HepG2 (cell line): Measurements from ENCODE around the gene CDK5RAP1. TPM values are rescaled to one million over a fixed set of nuclear protein-coding genes. Genes with fewer than 3 reads are reported as not detected.

ENCODE experiments used
- ATAC-seq: fragments of 200-7000 bp; cut with Tn5 transposase; 3 replicates; pipeline ENCODE4 v1.9.1; 2020; ENCODE audit warnings: mild to moderate bottlenecking, moderate library complexity
- BruUV-seq: library from RNA; stranded (reverse); fragments of 400-500 nt; replicated peaks from 2 replicates; lab custom pipeline; 2021; lab: Mats Ljungman, UMichigan
- CTCF ChIA-PET: fragments of 300-600 bp; formaldehyde crosslinking; extraction: SDS; loops from one replicate; lab custom pipeline; 2021; ENCODE audit warnings: low total read pairs, inconsistent platforms, low intra/inter-chr PET ratio; lab: Yijun Ruan, JAX
- POLR2A ChIA-PET: fragments of 350-600 bp; sonication (Branson Sonifier 250); formaldehyde crosslinking; loops from one replicate; lab custom pipeline; 2020; ENCODE audit warnings: antibody characterized with exemption, inconsistent platforms; lab: Yijun Ruan, JAX
- DNase-seq: peaks from one replicate; pipeline ENCODE4 v3.0.0-alpha.2; 2015; ENCODE audit warnings: low spot score
- FAIRE-seq: peaks from 3 replicates; lab custom pipeline; 2011; peaks lifted over from hg19 to GRCh38; lab: Jason Lieb, UNC
- H2AFZ ChIP-seq: one replicate; pipeline ENCODE4 v1.6.1; 2011; ENCODE audit warnings: low read length, inconsistent platforms
- H3K27ac ChIP-seq: fragments of 300-600 bp; 3 replicates; pipeline ENCODE4 v1.8.0; 2011; ENCODE audit warnings: mixed run types, mild to moderate bottlenecking, mixed read lengths, low read length, inconsistent platforms; ENCODE audit not compliant: insufficient read depth; ENCODE audit errors: extremely low read length
- H3K27me3 ChIP-seq, 2 experiments: fragments of 200-600 bp in 1 of 2; 2 replicates in 1 of 2; 3 replicates in 1 of 2; pipeline versions ENCODE4 v1.6.0 to v1.8.0; 2011; ENCODE audit warnings: low read length in 2 of 2, mild to moderate bottlenecking in 2 of 2, moderate library complexity in 2 of 2, inconsistent platforms in 1 of 2; ENCODE audit not compliant: insufficient read depth in 2 of 2, control insufficient read depth in 1 of 2
- H3K36me3 ChIP-seq, 2 experiments: fragments of 200-600 bp in 1 of 2; replicated peaks in 1 of 2; 2 replicates in 1 of 2; 3 replicates in 1 of 2; pipeline versions ENCODE4 v1.5.1 to v1.8.0; 2011; ENCODE audit warnings: low read length in 2 of 2, inconsistent platforms in 1 of 2; ENCODE audit not compliant: insufficient read depth in 2 of 2, control insufficient read depth in 1 of 2
- H3K4me1 ChIP-seq: 2 replicates; pipeline ENCODE4 v1.5.1; 2012; ENCODE audit warnings: low read length, inconsistent platforms; ENCODE audit not compliant: insufficient read depth
- H3K4me2 ChIP-seq: 2 replicates; pipeline ENCODE4 v1.6.0; 2011; ENCODE audit warnings: low read depth, low read length, inconsistent platforms
- H3K4me3 ChIP-seq, 3 experiments: fragments of 200-600 bp in 1 of 3; sonication (generic), shearing (Covaris generic) in 1 of 3; replicated peaks in 1 of 3; 2 replicates each; pipeline ENCODE4 v1.5.1; 2011 to 2016; ENCODE audit warnings: low read length in 3 of 3, inconsistent platforms in 2 of 3, low read depth in 2 of 3, mild to moderate bottlenecking in 2 of 3, control low read depth in 1 of 3, mixed read lengths in 1 of 3; ENCODE audit not compliant: insufficient read depth in 1 of 3
- H3K79me2 ChIP-seq: one replicate; pipeline ENCODE4 v1.6.1; 2011; ENCODE audit warnings: low read length, inconsistent platforms; ENCODE audit not compliant: insufficient read depth
- H3K9ac ChIP-seq: 2 replicates; pipeline ENCODE4 v1.6.0; 2011; ENCODE audit warnings: mild to moderate bottlenecking, low read depth, low read length, inconsistent platforms; ENCODE audit not compliant: insufficient read depth
- H3K9me3 ChIP-seq: 2 replicates; pipeline ENCODE4 v1.5.1; 2012; ENCODE audit warnings: mild to moderate bottlenecking, low read length
- H4K20me1 ChIP-seq: 2 replicates; pipeline ENCODE4 v1.6.0; 2011; ENCODE audit warnings: inconsistent platforms, mild to moderate bottlenecking, low read length, moderate library complexity; ENCODE audit not compliant: insufficient read depth
- BORCS8-MEF2B ChIP-seq: sonication (generic); formaldehyde crosslinking; IDR thresholded peaks from 2 replicates; pipeline ENCODE4 v1.8.0; 2022; ENCODE audit warnings: mild to moderate bottlenecking, missing genetic modification reagents
- CC2D1A ChIP-seq: sonication (generic); formaldehyde crosslinking; IDR thresholded peaks from 2 replicates; pipeline ENCODE4 v1.8.1; 2023; ENCODE audit warnings: mild to moderate bottlenecking, missing genetic modification reagents
- EED ChIP-seq: sonication (generic); formaldehyde crosslinking; IDR thresholded peaks from 2 replicates; pipeline ENCODE4 v1.5.0; 2020; ENCODE audit warnings: mild to moderate bottlenecking, missing genetic modification reagents
- HHEX ChIP-seq: IDR thresholded peaks from 2 replicates; pipeline ENCODE4 v1.6.1; 2016; ENCODE audit warnings: control low read depth
- HNRNPUL1 ChIP-seq: fragments of 200-400 bp; formaldehyde crosslinking; IDR thresholded peaks from 2 replicates; pipeline ENCODE4 v1.6.1; 2017; ENCODE audit warnings: low read depth, mild to moderate bottlenecking, low read length, moderate library complexity
- PHB2 ChIP-seq: fragments of 450-650 bp; IDR thresholded peaks from 2 replicates; pipeline ENCODE4 v1.6.1; 2018; ENCODE audit not compliant: partially characterized antibody
- TFDP2 ChIP-seq: sonication (generic); formaldehyde crosslinking; IDR thresholded peaks from 2 replicates; pipeline ENCODE4 v1.4.0; 2020; ENCODE audit warnings: missing genetic modification reagents
- THAP9 ChIP-seq: sonication (generic); formaldehyde crosslinking; IDR thresholded peaks from 2 replicates; pipeline ENCODE4; 2020; ENCODE audit warnings: missing genetic modification reagents, mild to moderate bottlenecking, borderline replicate concordance
- WGBS: methylation state at CpG from one replicate; pipeline ENCODE4 v1.1.6; 2017; ENCODE audit warnings: low lambda C conversion rate; 5-methylcytosine and 5-hydroxymethylcytosine counted together
- in situ Hi-C: cut with HindIII; loops from 2 replicates; pipeline ENCODE4 v1.10.0; 2017; ENCODE audit warnings: low pct_unique_long_range_greater_than_20kb; ENCODE audit not compliant: extremely low pct_ligation_motif_present
- intact Hi-C: fragments of 100-400 bp; cut with micrococcal nuclease; formaldehyde crosslinking; loops from one replicate; pipeline ENCODE4 v1.10.0; 2022; ENCODE audit not compliant: unreplicated experiment
- polyA plus RNA-seq, 8 experiments: library from polyadenylated mRNA; depleted of rRNA in 3 of 8; stranded (reverse) in 7 of 8; unstranded in 1 of 8; fragments of >200 nt; fragmentation: Illumina TruSeq in 4 of 8; extraction: Trizol in 4 of 8; gene quantifications; 2 replicates each; pipeline versions ENCODE4 v1.2.1 to v1.2.3, GENCODE V29; 2011 to 2016; ENCODE audit warnings: low read depth in 4 of 8, missing spikeins in 1 of 8, mixed read lengths in 1 of 8; ENCODE audit not compliant: insufficient read depth in 1 of 8
- total RNA-seq, 5 experiments: library from RNA; depleted of rRNA; stranded (reverse); fragments of >200 nt; fragmentation: Illumina TruSeq; extraction: Trizol; gene quantifications; 2 replicates each; pipeline ENCODE4 v1.2.3, GENCODE V29; 2016; ENCODE audit warnings: low read depth in 1 of 5
- TF ChIP-seq, protein P1 (sequence below): sonication (generic); formaldehyde crosslinking; IDR thresholded peaks from 2 replicates; pipeline ENCODE4 v1.4.0; 2020; ENCODE audit warnings: missing genetic modification reagents, borderline replicate concordance
- TF ChIP-seq, protein P2 (sequence below): sonication (generic); formaldehyde crosslinking; IDR thresholded peaks from 2 replicates; pipeline ENCODE4 v1.9.0; 2021; ENCODE audit warnings: missing genetic modification reagents, mild to moderate bottlenecking, borderline replicate concordance

The CDK5RAP1 gene
- total and polyA plus RNA-seq, 2 of the 13 experiments (the other 11 are each of a cell fraction or from before 2014, with no cell fraction given): 53.6 to 98.2 TPM

GRCh38 chr20:33408716-33409654 is 7.7 kb upstream of the CDK5RAP1 start:
- H3K27ac ChIP-seq: no peak overlapping the region
- in situ Hi-C loops: no loop called here
- H3K79me2 ChIP-seq: no peaks in the 10 kb centered on the region
- ATAC-seq: no peak
- no peak for FAIRE-seq
- no peaks in the 10 kb centered on the region for H3K9me3 ChIP-seq
- CTCF ChIA-PET: no interaction called here
- H3K4me1 ChIP-seq: no peaks in the 10 kb centered on the region
- H3K4me2 ChIP-seq: no peak overlapping the region
- H3K36me3 ChIP-seq: peaks cover 28 to 41% of the 10 kb centered on the region in 2 experiments
- no TSS peak for BruUV-seq
- no peak overlapping the region for H2AFZ ChIP-seq
- no peaks in the 10 kb centered on the region for H3K27me3 ChIP-seq
- no peak overlapping the region for H3K9ac ChIP-seq
- no peak overlapping the region for H3K4me3 ChIP-seq
- no peaks in the 10 kb centered on the region for H4K20me1 ChIP-seq
- POLR2A ChIA-PET: interaction anchor here (1.0 kb wide), 1 partner anchor 8 kb away, joined by 3 read pairs; the partner anchor contains the start of gene CDK5RAP1
- no peak for DNase-seq
- WGBS: 95% methylated on average over 16 of the region's 18 CpGs
- intact Hi-C loops: no loop called here
- TF ChIP-seq, protein P1, sequence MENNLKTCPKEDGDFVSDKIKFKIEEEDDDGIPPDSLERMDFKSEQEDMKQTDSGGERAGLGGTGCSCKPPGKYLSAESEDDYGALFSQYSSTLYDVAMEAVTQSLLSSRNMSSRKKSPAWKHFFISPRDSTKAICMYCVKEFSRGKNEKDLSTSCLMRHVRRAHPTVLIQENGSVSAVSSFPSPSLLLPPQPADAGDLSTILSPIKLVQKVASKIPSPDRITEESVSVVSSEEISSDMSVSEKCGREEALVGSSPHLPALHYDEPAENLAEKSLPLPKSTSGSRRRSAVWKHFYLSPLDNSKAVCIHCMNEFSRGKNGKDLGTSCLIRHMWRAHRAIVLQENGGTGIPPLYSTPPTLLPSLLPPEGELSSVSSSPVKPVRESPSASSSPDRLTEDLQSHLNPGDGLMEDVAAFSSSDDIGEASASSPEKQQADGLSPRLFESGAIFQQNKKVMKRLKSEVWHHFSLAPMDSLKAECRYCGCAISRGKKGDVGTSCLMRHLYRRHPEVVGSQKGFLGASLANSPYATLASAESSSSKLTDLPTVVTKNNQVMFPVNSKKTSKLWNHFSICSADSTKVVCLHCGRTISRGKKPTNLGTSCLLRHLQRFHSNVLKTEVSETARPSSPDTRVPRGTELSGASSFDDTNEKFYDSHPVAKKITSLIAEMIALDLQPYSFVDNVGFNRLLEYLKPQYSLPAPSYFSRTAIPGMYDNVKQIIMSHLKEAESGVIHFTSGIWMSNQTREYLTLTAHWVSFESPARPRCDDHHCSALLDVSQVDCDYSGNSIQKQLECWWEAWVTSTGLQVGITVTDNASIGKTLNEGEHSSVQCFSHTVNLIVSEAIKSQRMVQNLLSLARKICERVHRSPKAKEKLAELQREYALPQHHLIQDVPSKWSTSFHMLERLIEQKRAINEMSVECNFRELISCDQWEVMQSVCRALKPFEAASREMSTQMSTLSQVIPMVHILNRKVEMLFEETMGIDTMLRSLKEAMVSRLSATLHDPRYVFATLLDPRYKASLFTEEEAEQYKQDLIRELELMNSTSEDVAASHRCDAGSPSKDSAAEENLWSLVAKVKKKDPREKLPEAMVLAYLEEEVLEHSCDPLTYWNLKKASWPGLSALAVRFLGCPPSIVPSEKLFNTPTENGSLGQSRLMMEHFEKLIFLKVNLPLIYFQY (CRISPR knock-in tag): no peak
- TF ChIP-seq HHEX (CRISPR knock-in tag) (no peak), THAP9 (no peak), TFDP2 (CRISPR knock-in tag) (no peak), BORCS8-MEF2B (CRISPR knock-in tag) (no peak), CC2D1A (CRISPR knock-in tag) (no peak), PHB2 (no peak), HNRNPUL1 (no peak), EED (CRISPR knock-in tag) (no peak)
- TF ChIP-seq, protein P2, sequence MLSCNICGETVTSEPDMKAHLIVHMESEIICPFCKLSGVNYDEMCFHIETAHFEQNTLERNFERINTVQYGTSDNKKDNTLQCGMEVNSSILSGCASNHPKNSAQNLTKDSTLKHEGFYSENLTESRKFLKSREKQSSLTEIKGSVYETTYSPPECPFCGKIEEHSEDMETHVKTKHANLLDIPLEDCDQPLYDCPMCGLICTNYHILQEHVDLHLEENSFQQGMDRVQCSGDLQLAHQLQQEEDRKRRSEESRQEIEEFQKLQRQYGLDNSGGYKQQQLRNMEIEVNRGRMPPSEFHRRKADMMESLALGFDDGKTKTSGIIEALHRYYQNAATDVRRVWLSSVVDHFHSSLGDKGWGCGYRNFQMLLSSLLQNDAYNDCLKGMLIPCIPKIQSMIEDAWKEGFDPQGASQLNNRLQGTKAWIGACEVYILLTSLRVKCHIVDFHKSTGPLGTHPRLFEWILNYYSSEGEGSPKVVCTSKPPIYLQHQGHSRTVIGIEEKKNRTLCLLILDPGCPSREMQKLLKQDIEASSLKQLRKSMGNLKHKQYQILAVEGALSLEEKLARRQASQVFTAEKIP: no peak
